ENCODE measurements around the gene ANXA1. TPM values are rescaled to one million over a fixed set of nuclear protein-coding genes. Genes with fewer than 3 reads are reported as not detected.

Gene ANXA1
- total RNA-seq, 1 experiment from 2014 or later, result 731 TPM

DNA sequence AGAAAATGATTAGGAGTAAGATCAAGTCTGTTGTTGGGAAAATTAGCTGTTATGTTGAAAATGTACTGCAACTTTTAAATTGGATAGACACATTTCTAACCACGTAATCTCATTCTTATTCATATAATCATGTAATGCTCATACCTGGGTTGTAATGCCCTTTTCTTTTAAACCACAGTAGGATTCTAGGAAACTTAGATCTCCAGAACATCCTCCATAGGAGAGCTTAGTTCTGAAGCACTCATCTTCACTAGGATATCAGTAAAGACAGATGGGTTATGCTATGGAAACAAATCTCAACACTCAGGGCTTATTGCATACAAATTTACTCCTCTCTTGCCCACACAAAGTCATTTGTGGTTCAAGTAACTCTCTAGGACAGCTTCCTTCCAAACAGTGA lies 34.8 kb upstream of the ANXA1 start:
- Mint-ChIP-seq H3K4me3 (ENCODE audit: unreplicated experiment) (no peak overlapping the region), H3K36me3 (ENCODE audit: insufficient read depth, unreplicated experiment) (no peaks in the 10 kb centered on the region), H3K9me3 (ENCODE audit: unreplicated experiment) (no peaks in the 10 kb centered on the region), H3K27me3 (ENCODE audit: insufficient read depth, unreplicated experiment) (no peaks in the 10 kb centered on the region), H3K4me1 (ENCODE audit: insufficient read depth, unreplicated experiment) (peaks cover 18% of the 10 kb centered on the region), H3K27ac (ENCODE audit: low read depth, unreplicated experiment) (no peak overlapping the region)
- BruUV-seq (replicated peaks), result no TSS peak
- intact Hi-C loops (cut with micrococcal nuclease), result no loop called here
- TF ChIP-seq, protein P1, sequence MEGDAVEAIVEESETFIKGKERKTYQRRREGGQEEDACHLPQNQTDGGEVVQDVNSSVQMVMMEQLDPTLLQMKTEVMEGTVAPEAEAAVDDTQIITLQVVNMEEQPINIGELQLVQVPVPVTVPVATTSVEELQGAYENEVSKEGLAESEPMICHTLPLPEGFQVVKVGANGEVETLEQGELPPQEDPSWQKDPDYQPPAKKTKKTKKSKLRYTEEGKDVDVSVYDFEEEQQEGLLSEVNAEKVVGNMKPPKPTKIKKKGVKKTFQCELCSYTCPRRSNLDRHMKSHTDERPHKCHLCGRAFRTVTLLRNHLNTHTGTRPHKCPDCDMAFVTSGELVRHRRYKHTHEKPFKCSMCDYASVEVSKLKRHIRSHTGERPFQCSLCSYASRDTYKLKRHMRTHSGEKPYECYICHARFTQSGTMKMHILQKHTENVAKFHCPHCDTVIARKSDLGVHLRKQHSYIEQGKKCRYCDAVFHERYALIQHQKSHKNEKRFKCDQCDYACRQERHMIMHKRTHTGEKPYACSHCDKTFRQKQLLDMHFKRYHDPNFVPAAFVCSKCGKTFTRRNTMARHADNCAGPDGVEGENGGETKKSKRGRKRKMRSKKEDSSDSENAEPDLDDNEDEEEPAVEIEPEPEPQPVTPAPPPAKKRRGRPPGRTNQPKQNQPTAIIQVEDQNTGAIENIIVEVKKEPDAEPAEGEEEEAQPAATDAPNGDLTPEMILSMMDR (IDR thresholded peaks at IDR 0.05; ENCODE audit: unreplicated experiment), result no peak
- DNase-seq (ENCODE audit: unreplicated experiment), result no peak
- POLR2A ChIA-PET, result interaction anchor here (1.0 to 8.6 kb wide), 7 partner anchors 16 to 60 kb away, joined by 3 to 129 read pairs (median 12); partner anchors contain the start of gene ANXA1
- CTCF ChIA-PET, result interaction anchor here (0.6 to 3.9 kb wide), 8 partner anchors 9 to 1332 kb away, joined by 3 to 18 read pairs (median 4); no protein-coding TSS in a partner anchor

DNA sequence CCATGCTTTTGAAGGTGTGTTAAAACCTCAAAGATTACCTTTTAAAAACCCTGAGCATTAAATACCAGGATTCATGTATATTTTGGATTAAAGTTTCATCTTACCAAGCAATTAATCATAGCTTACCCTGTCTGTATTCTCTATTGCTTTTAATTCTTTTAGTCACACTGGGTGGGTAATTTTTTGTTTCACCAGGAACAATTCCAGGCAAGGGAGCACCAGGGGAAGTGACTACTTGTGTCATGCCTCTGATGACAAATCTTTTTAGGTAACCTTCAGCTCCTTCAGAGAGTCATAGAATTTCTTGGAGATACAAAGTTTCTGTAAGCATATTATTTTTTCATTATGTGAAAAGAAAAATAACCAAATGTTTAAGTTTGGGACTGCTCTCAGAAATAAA lies 33.4 kb upstream of the ANXA1 start:
- no peak for DNase-seq (ENCODE audit: unreplicated experiment)
- Mint-ChIP-seq H3K4me1 (ENCODE audit: insufficient read depth, unreplicated experiment) (peaks cover 18% of the 10 kb centered on the region), H3K36me3 (ENCODE audit: insufficient read depth, unreplicated experiment) (no peaks in the 10 kb centered on the region), H3K9me3 (ENCODE audit: unreplicated experiment) (no peaks in the 10 kb centered on the region), H3K27ac (ENCODE audit: low read depth, unreplicated experiment) (no peak overlapping the region), H3K4me3 (ENCODE audit: unreplicated experiment) (no peak overlapping the region), H3K27me3 (ENCODE audit: insufficient read depth, unreplicated experiment) (no peaks in the 10 kb centered on the region)
- TF ChIP-seq, protein P1 (IDR thresholded peaks at IDR 0.05; ENCODE audit: unreplicated experiment), result no peak
- intact Hi-C loops (cut with micrococcal nuclease), result loop anchor here (2.0 kb wide), 1 partner anchor 15 kb away; no protein-coding TSS in a partner anchor
- BruUV-seq (replicated peaks), result no TSS peak
- ChIA-PET CTCF (interaction anchor here (1.1 to 3.9 kb wide), 4 partner anchors 11 to 37 kb away, joined by 5 to 18 read pairs (median 10); no protein-coding TSS in a partner anchor), POLR2A (interaction anchor here (0.6 to 8.6 kb wide), 9 partner anchors 9 to 695 kb away, joined by 3 to 129 read pairs (median 16); partner anchors contain the start of gene ANXA1)

DNA sequence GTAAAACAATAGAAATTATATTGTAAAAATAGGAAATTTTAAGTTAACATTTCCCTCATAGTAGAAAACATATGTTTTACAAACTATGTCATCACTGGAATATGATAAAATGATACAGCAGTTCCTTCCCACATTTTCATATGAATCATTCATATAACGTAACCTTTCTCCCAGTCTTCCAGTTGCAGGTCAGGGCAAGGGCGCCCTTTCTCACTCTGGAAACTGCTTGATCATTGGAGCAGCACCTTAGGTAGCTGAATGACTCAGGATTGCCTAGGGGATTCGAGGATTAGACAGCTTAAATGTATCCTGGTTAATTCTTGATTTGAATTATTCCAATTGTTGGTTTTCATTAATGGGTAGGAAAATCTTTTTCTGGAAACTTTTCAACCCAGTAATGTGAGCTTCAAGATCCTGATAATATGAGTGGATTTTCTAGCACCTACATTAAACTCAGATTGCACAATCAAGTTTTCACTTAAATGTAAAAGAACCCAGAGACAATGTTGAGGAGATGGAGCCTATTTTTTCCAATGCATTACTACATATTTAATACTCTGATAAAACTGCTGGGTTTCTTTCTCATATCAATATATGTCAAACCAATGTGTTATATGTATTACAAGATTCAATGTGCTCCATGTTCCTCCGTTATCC lies 32.6 kb upstream of the ANXA1 start:
- Mint-ChIP-seq H3K36me3 (ENCODE audit: insufficient read depth, unreplicated experiment) (no peaks in the 10 kb centered on the region), H3K9me3 (ENCODE audit: unreplicated experiment) (no peaks in the 10 kb centered on the region), H3K4me3 (ENCODE audit: unreplicated experiment) (no peak overlapping the region), H3K27ac (ENCODE audit: low read depth, unreplicated experiment) (no peak overlapping the region), H3K27me3 (ENCODE audit: insufficient read depth, unreplicated experiment) (no peaks in the 10 kb centered on the region), H3K4me1 (ENCODE audit: insufficient read depth, unreplicated experiment) (peaks cover 18% of the 10 kb centered on the region)
- intact Hi-C loops (cut with micrococcal nuclease), result loop anchor here (1.0 to 2.0 kb wide), 2 partner anchors 14 to 32 kb away; partner anchors contain the start of gene ANXA1
- TSS peak; percentile 76 for BruUV-seq (replicated peaks)
- peak; percentile 96 for DNase-seq (ENCODE audit: unreplicated experiment)
- ChIA-PET CTCF (interaction anchor here (0.9 to 3.9 kb wide), 7 partner anchors 9 to 53 kb away, joined by 3 to 18 read pairs (median 5); no protein-coding TSS in a partner anchor), POLR2A (interaction anchor here (0.6 to 8.6 kb wide), 11 partner anchors 9 to 58 kb away, joined by 3 to 129 read pairs (median 14); partner anchors contain the start of gene ANXA1)
- TF ChIP-seq, protein P1 (IDR thresholded peaks at IDR 0.05; ENCODE audit: unreplicated experiment), result no peak

DNA sequence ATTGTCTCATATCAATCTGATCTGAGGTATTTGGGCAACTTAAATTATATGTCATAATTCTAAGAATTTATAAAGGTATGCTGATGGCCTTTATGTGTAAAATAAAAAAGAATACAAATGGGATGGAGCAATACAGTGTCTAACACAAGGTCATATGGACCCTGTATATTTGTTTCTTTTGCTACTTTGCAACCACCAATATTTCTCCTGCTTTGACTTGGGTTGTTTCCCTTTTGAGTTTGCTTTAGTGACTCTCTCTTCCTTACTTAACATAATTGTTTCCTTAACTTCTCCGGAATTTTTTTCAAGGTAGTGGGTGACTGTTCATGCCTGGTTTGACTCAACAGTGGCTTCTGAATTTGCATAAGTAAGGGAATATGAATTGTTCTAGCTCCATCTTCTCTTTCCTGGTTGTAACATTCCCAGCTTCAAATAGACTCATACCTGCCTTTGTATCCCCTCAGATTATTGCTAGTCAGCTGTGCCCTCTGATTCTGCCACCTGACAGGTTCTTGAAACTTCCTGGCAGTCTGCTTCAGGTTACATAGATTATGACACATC lies 30.2 kb upstream of the ANXA1 start:
- CTCF ChIA-PET, result interaction anchor here (0.7 to 2.0 kb wide), 2 partner anchors 10 to 14 kb away, joined by 3 to 6 read pairs; no protein-coding TSS in a partner anchor
- POLR2A ChIA-PET, result interaction anchor here (1.3 to 8.6 kb wide), 4 partner anchors 9 to 34 kb away, joined by 4 to 129 read pairs (median 38); partner anchors contain the start of gene ANXA1
- no peaks in the 10 kb centered on the region for H3K9me3 Mint-ChIP-seq (ENCODE audit: unreplicated experiment)
- TF ChIP-seq, protein P1 (IDR thresholded peaks at IDR 0.05; ENCODE audit: unreplicated experiment), result no peak
- no peaks in the 10 kb centered on the region for H3K36me3 Mint-ChIP-seq (ENCODE audit: insufficient read depth, unreplicated experiment)
- no peak overlapping the region for H3K4me3 Mint-ChIP-seq (ENCODE audit: unreplicated experiment)
- H3K27me3 Mint-ChIP-seq (ENCODE audit: insufficient read depth, unreplicated experiment), result no peaks in the 10 kb centered on the region
- intact Hi-C loops (cut with micrococcal nuclease), result no loop called here
- no TSS peak for BruUV-seq (replicated peaks)
- H3K27ac Mint-ChIP-seq (ENCODE audit: low read depth, unreplicated experiment), result no peak overlapping the region
- H3K4me1 Mint-ChIP-seq (ENCODE audit: insufficient read depth, unreplicated experiment), result peaks cover 10% of the 10 kb centered on the region
- no peak for DNase-seq (ENCODE audit: unreplicated experiment)
